NCI-H2171 (cell line): ENCODE results near the gene ZDHHC11B.
"Not testable (repeated sequence)": the region's sequence is repeated elsewhere in the genome, so short reads cannot be mapped to it uniquely, and the experiment has no call there.

Source experiments
- DNase-seq: peaks from one replicate; lab custom pipeline; 2025; lab: John Stamatoyannopoulos, UW

Gene ZDHHC11B

DNA sequence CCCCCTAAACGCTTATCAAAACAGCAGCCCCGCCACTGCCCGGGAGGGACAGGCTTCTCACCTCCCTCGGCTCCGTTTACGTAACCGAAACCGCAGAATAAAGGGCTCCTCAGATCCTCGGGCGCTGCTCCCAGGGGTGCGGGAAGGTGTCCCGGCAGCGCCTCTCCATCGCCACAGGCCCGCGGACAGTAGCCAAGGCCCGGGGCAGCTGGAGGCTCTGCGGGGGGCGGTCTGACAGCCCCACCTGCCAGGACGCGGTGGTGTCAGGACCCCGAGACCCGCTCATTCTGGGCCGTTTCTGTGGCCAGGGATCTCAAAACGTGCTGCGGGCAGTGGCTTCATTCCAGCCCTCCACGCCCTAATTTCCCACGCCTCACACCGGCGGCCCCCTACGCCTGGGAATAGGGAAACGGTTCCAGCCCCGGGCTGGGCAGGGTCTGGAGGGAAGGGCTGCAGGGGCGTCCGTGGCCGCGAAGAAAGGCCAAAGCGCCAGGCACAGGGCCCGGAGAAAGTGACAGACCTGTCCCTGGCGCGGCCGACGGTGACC is 575 bp downstream of the ZDHHC11B start:
- peak; percentile 20 for DNase-seq

- DNase-seq: peak; percentile 53
Observed at GRCh38 chr5:783049-783802, 1.3 kb downstream of the ZDHHC11B start.

DNA sequence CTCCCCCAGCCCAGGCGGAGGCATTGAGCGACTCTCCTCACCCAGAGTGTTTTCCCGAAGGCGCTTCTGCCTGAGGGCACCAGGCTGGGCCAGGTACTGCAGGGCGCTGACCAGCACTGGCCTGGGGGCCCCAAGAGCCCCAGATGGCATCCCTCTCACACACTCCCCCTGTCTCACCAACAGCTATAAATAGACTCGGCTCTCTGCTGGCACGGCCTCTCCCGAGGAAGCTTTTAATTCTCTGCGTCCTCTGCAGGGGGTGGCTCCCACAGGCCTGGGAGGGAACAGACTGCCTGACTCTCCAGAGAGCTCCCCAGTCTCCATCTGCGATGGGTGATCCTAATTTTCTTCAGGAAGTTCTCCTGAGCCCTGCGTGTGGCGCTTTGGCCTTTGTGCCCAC is 2.2 kb downstream of the ZDHHC11B start:
- not testable (repeated sequence) for DNase-seq

DNA sequence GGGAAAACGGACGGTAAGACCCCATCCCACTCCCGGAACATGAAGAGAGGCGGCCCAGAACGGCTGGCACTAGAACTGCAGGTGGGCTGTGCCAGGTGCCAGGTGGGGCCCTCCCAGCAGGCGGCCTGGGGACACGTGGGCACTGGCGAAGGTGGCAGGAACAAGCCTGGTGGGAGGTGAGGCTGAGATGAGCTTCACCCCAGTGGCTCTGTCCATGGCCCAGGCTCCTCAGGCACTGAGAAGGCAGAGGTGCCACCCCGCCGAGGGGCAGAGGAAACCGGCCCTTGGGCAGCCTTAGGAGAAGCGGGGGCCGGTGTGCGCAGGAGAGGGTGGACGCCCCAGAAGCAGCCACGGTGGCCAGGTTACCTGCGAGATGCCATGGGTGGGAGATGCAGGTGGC is 4.0 kb downstream of the ZDHHC11B start:
- not testable (repeated sequence) for DNase-seq

DNA sequence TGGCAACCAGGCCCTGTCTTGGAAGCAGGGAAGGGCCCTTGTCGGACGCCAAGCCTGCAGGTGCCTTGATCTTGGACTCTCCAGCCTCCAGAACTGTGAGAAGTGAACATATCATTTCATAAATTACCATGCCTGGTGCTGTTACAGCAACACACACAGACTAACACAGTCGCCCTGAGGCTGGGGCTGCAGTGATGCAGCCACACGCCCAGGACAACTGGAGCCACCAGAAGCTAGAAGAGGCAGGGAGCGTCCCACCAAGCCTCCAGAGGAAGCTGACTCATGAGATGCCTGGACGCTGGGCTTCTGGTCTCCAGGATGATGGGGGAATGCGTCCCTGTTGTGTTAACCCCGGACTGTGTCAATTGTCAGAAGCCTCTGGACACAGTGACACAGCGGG is 5.6 kb downstream of the ZDHHC11B start:
- DNase-seq: not testable (repeated sequence)

DNA sequence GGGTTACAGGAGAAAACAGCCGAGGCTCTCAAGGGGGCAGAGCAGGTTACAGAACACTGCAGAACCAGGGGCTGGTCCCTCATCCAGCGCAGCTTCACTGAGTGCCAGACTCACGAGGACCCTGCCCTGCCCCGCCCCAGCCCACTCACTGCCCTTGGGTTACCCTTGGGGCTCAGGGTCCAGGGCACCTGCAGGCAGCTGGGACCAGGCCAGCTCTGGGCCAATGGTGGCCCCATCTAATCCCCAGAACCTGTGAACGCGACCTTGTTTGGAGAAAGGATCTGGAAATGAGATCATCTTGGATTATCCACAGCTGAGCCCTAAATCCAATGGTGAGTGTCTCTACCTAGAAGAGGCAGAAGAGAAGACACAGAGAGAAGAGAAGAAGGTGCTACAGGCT is 6.1 kb downstream of the ZDHHC11B start:
- DNase-seq: not testable (repeated sequence)

- no peak for DNase-seq
Observed at GRCh38 chr5:777756-778161, 6.8 kb downstream of the ZDHHC11B start.

DNA sequence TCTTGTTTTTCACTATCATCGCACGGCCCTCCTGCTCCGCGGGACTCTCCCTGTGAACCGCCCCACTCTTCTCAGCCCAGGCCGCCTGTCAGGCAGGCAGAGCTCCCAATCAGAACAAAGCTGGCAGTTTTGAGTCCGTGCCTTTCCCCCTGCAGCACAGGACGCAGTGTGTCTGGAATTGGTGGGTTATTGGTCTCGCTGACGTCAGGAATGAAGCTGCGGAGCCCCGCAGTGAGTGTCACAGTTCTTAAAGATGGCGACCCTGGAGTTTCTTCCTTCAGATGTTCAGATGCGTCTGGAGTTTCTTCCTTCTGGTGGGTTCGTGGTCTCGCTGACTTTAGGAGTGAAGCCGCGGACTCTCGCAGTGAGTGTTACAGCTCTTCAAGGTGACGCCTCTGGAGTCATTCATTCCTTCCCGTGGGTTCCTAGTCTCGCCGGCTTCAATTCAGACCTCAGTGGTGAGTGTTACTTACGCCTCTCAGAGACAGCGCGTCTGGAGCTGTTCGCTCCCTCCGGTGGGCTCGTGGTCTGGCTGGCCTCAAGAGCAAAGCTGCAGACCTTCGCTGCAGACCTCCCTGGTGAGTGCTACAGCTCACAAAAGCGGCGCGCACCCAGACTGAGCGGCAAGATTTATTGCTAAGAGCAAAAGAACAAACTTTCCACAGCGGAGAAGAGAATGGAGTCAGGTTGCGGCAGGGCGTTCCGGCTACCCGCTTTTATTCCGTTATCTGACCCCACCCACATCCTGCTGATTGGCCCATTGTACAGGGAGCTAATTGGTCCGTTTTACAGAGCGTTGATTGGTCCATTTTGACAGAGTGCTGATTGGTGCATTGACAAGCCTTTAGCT is 7.4 kb downstream of the ZDHHC11B start:
- no peak for DNase-seq

GRCh38 chr5:775961-776861 is 8.3 kb downstream of the ZDHHC11B start:
- DNase-seq: no peak

- DNase-seq: not testable (repeated sequence)
Observed at GRCh38 chr5:775595-775960, 9.0 kb downstream of the ZDHHC11B start.

DNA sequence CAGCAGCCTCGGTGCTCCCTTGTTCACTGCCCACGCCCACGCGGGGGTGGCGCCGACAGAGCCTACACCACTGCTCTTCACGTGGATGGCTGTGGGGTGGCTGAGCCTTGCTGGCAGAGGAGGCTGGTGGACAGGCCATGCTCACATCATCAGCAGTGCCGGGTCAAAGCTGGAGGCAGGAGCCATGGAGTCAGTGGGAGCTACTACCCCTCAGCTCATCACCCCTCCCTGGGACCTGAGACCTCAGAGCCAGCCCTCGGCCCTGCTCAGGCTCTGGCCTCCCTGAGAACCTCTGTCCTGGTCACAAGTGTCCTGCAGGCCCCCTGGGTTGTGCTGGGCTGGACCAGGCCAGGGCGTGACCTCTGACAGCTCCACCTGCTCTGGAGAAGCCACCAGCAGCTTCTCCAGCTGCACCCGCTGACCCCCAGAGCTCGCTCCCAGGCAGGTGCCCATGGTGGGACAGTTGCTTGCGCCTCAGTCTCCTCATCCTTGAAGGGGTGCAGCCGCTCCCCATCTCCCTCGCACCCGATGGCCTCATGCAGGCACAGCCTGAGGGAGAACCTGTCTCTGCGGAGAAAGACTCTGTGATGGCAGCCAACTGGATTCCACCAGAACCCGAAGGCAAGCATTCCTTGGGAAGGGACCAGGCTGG is 9.5 kb downstream of the ZDHHC11B start:
- not testable (repeated sequence) for DNase-seq

DNA sequence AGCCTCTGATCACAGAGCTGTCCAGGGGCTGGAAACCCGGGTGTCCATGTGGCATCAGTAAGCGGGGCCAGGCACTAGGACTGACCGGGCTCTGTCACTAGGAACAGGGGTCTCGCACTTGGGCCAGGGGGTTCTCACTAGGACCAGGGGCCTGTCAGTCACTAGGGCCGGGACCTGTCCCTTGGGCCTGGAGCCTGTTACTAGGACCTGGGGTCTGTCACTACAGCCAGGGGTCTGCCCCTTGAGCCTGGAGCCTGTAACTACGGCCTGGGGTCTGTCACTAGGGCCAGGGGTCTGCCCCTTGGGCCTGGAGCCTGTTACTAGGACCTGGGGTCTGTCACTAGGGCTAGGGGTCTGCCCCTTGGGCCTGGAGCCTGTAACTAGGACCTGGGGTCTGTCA is 10.2 kb downstream of the ZDHHC11B start:
- DNase-seq: not testable (repeated sequence)

DNA sequence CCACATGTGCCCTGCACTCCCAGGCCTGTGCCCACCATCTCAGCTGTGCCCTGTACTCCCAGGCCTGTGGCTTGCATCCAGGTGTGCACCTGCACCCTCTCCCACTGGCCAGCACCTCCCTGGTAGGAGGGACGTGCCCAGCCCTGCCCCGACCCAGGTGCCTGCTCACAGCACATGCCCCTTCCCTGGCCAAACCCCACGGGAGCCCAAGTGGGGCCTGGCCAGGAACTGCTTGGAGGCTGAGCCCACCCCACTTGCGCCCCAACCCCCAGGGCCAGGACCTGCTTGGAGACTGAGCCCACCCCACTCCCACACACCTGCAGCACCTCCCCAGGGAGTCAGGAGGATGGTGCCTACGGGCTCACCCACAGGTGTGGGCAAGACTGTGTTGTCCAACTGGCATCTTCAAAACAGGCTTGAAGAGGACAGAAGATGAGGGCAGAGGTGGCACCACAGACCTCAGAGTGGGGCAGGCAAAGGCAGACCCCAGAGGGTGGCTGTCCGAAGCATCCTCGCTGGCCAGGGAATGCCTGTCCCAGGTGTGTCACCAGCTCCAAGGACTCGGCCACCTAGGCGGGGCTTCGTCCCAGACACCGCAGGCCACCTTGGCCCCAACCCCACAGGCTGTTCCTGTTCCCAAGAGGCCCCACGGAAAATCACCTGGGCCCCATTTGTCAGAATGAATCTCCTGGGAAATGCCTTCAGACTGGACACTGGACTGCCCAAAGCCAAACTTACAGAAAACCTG is 10.8 kb downstream of the ZDHHC11B start:
- no peak for DNase-seq

- DNase-seq: not testable (repeated sequence)
Observed at GRCh38 chr5:772931-773330, 11.6 kb downstream of the ZDHHC11B start.

- DNase-seq: not testable (repeated sequence)
Observed at GRCh38 chr5:772547-772890, 12.0 kb downstream of the ZDHHC11B start.

DNA sequence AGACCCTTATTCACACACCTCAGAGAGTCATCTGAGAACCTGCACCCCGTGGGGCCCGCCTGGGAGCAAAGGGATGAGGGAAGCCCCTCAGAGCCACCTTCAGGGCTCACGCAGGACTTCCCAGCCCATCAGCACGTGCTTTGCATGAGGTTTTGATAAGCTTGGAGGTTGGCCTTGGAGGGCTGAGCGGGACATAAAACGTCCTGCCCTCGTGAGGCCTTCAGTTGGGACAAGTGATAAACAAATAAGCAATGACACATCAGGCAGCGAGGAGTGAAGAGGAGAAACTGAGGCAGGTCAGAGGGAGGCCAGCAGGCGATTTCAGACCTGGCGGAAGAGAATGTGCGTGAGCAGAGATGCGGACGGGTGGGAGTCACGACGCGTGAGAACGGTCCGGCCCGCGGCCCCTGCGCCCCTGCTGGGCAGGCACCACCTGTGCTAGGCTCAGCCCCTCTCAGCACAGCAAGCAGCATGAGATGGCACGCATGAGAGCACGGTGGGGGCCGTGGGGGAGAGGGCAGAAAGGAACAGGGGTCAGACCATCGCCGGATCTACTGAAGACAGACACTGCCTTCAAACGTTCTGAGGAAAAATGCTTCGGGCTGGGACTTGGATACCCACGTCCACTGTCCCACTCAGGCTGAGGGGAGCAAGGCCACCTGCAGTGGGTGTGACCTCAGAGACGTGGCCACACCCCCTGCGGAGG is 12.5 kb downstream of the ZDHHC11B start:
- not testable (repeated sequence) for DNase-seq

DNA sequence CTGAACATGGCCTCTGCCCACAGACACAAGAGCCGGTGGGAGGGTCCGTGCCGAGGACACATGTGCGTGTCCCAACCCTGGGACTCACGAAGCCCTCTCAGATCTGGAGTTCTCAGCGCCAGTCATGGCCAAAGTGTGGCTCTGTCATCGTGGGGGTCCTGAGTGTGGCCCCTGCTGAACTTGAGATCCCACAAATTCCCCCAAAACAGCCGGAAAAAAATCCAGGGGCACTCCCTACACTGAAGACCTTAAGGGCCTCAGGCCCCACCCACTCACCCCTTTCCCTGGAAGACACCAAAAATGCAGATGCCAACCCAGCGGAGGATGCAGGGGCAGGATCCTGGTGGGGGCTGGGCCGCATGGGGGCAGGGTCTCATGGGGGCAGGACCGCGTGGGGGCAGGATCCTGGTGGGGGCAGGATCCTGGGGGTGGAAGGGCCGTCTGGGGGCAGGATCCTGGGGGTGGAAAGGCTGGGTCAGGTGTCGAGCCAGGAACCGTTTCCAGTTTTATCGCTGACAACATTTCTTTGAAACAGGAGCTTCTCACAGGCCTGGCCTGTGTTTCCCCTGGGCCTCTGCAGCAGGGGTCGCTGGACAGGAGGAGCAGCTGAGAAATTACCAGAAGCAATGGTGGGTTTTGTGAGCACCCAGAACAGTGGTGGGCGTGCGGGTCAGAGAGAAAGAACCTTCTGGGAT is 13.3 kb downstream of the ZDHHC11B start:
- DNase-seq: not testable (repeated sequence)

DNA sequence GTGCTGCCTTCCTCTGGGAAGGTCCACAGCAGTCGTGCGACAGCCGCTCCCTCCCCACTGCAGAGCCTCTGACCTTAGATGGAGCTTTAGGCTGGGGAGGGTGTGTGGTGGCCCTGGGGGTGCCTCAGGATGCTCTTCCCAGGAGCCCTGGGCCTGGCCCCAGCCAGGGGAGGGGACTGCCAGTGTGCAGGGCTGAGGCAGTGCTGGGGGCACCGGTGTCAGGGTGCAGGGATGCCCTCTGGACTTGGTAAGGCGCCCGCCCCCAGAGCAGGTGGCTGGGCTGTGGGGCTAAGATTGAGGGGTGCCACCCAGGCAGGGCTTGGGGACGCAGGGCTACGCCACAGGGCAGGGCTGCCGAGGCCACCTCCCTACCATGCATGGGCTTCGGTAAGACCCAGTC is 13.9 kb downstream of the ZDHHC11B start:
- not testable (repeated sequence) for DNase-seq

DNA sequence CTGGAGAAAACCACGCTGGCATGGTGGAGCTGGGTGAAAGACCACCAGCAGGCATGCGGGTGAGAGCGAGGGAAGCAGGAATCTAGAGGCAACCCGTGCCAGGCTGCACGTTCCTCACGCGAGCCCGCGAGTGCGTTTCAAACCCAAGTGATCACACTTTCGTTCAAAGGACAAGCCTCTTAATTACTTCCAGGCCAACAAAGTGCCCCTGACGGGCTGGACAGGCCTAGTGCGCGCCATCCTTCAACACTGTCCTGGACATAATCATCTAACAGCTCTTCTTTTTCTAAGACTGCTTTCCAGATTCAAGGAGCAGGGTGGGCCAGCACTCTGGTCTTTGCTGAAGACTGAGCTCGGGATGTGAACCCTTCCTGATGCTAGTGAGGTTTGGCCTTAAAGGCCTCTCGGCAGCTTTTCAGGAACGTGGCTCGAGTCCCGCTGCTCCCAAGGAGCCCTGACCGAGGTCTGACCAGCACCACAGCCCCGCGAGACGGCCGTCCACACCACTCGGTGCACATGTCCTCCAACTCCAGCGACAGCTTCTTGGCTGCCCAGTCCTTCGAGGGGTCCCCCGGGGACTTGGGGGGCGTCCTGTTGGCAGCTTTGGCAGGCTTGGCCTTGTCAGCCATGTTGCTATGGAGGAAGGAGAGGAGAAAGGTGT is 14.9 kb downstream of the ZDHHC11B start:
- DNase-seq: not testable (repeated sequence)
